SU-DHL-6 (cell line): ENCODE results near the gene DLK1.

Experiments used
- H2AFZ ChIP-seq: fragments of 200-600 bp; sonication (generic); 2 replicates; pipeline ENCODE4 v1.6.1; 2014; ENCODE audit warnings: low read depth, mild to moderate bottlenecking, moderate library complexity, mixed read lengths, antibody characterized with exemption, low read length; ENCODE audit not compliant: severe bottlenecking
- H3F3A ChIP-seq: fragments of 200-600 bp; shearing (Covaris generic); 2 replicates; pipeline ENCODE4 v1.6.0; 2016; ENCODE audit warnings: antibody characterized with exemption, mild to moderate bottlenecking; ENCODE audit not compliant: insufficient read depth
- H3K27ac ChIP-seq: fragments of 200-600 bp; sonication (generic); 2 replicates; pipeline ENCODE4 v1.5.1; 2016; ENCODE audit warnings: low read depth, mild to moderate bottlenecking, low read length, moderate library complexity, mixed read lengths
- H3K27me3 ChIP-seq: fragments of 200-600 bp; sonication (generic), shearing (Covaris generic); 2 replicates; pipeline ENCODE4 v1.6.0; 2014; ENCODE audit warnings: mild to moderate bottlenecking, low read length
- H3K36me3 ChIP-seq: fragments of 200-600 bp; sonication (generic); 2 replicates; pipeline ENCODE4 v1.6.1; 2014; ENCODE audit warnings: mild to moderate bottlenecking, low read length, mixed read lengths
- H3K4me2 ChIP-seq: fragments of 300-600, 200-600 bp; shearing (Covaris generic), sonication (generic); 2 replicates; pipeline ENCODE4 v1.6.0; 2014; ENCODE audit warnings: low read length, low read depth, mild to moderate bottlenecking; ENCODE audit not compliant: poor library complexity, severe bottlenecking
- H3K4me3 ChIP-seq: fragments of 200-600 bp; sonication (generic); 2 replicates; pipeline ENCODE4 v1.5.1; 2014; ENCODE audit warnings: antibody characterized with exemption, low read length, mild to moderate bottlenecking, mixed read lengths; ENCODE audit not compliant: insufficient read depth, poor library complexity, severe bottlenecking
- H3K79me2 ChIP-seq: fragments of 200-600 bp; sonication (generic); 2 replicates; pipeline ENCODE4 v1.6.1; 2014; ENCODE audit warnings: mild to moderate bottlenecking, low read length, moderate library complexity; ENCODE audit not compliant: insufficient read depth
- H3K9ac ChIP-seq: fragments of 200-600 bp; sonication (generic); 2 replicates; pipeline ENCODE4 v1.7.0; 2014; ENCODE audit warnings: mild to moderate bottlenecking, low read length
- H3K9me2 ChIP-seq: fragments of 200-600 bp; sonication (generic); replicated peaks from 2 replicates; pipeline ENCODE4 v1.6.1; 2014; ENCODE audit warnings: low read length; ENCODE audit not compliant: insufficient read depth
- H3K9me3 ChIP-seq: fragments of 200-600 bp; sonication (generic); 2 replicates; pipeline ENCODE4 v1.6.1; 2014; ENCODE audit warnings: low read length, mixed read lengths; ENCODE audit not compliant: insufficient read depth
- H4K20me1 ChIP-seq: fragments of 200-600 bp; sonication (generic); 2 replicates; pipeline ENCODE4 v1.6.1; 2014; ENCODE audit warnings: low read depth, mild to moderate bottlenecking, antibody characterized with exemption, low read length, moderate library complexity, mixed read lengths
- CTCF ChIP-seq: fragments of 200-600 bp; sonication (generic); IDR thresholded peaks from one replicate; pipeline ENCODE4 v1.5.1; 2017; ENCODE audit warnings: antibody characterized with exemption, mild to moderate bottlenecking, low read length, moderate library complexity; ENCODE audit not compliant: insufficient read depth, poor library complexity, severe bottlenecking
- EZH2phosphoT487 ChIP-seq: fragments of 200-600 bp; sonication (generic), shearing (Covaris generic); conservative IDR thresholded peaks from 2 replicates; pipeline ENCODE4 v1.6.1; 2018; ENCODE audit warnings: mild to moderate bottlenecking, antibody characterized with exemption, low read length, moderate library complexity, mixed read lengths

DLK1 gene

GRCh38 chr14:100785626-100786025 lies 58.9 kb downstream of the DLK1 start:
- Histone ChIP-seq H3F3A (no peaks in the 10 kb centered on the region), H3K9me2 (no peaks in the 10 kb centered on the region), H3K4me2 (no peak overlapping the region), H3K79me2 (no peaks in the 10 kb centered on the region), H4K20me1 (no peaks in the 10 kb centered on the region), H3K4me3 (no peak overlapping the region), H2AFZ (no peak overlapping the region), H3K27me3 (no peaks in the 10 kb centered on the region), H3K36me3 (no peaks in the 10 kb centered on the region), H3K9ac (no peak overlapping the region), H3K27ac (no peak overlapping the region), H3K9me3 (no peaks in the 10 kb centered on the region)
- TF ChIP-seq CTCF (no peak), EZH2phosphoT487 (no peak)

- Histone ChIP-seq H3K4me2 (no peak overlapping the region), H3K9me2 (no peaks in the 10 kb centered on the region), H3K9me3 (no peaks in the 10 kb centered on the region), H4K20me1 (no peaks in the 10 kb centered on the region), H3K79me2 (no peaks in the 10 kb centered on the region), H2AFZ (no peak overlapping the region), H3K9ac (no peak overlapping the region), H3K36me3 (no peaks in the 10 kb centered on the region), H3K27me3 (no peaks in the 10 kb centered on the region), H3K27ac (no peak overlapping the region), H3F3A (no peaks in the 10 kb centered on the region), H3K4me3 (no peak overlapping the region)
- TF ChIP-seq EZH2phosphoT487 = no peak
- no peak for TF ChIP-seq CTCF
Measured at GRCh38 chr14:100786131-100786530, 59.4 kb downstream of the DLK1 start.

- TF ChIP-seq EZH2phosphoT487 (no peak), CTCF (no peak)
- no peaks in the 10 kb centered on the region for H3K79me2 ChIP-seq
- no peaks in the 10 kb centered on the region for H4K20me1 ChIP-seq
- no peak overlapping the region for H2AFZ ChIP-seq
- no peak overlapping the region for H3K4me2 ChIP-seq
- no peaks in the 10 kb centered on the region for H3K27me3 ChIP-seq
- H3K9me3 ChIP-seq = no peaks in the 10 kb centered on the region
- no peak overlapping the region for H3K27ac ChIP-seq
- H3K4me3 ChIP-seq = no peak overlapping the region
- H3F3A ChIP-seq = no peaks in the 10 kb centered on the region
- no peaks in the 10 kb centered on the region for H3K9me2 ChIP-seq
- H3K9ac ChIP-seq = no peak overlapping the region
- no peaks in the 10 kb centered on the region for H3K36me3 ChIP-seq
Measured at GRCh38 chr14:100786576-100787219, 60.0 kb downstream of the DLK1 start.
